Colon (tissue), 2 donors: ENCODE results near the gene DCT.
"Not testable (repeated sequence)": the region's sequence is repeated elsewhere in the genome, so short reads cannot be mapped to it uniquely, and the experiment has no call there.

Experiments used
- FAIRE-seq: peaks from 2 replicates; lab custom pipeline; 2012; peaks lifted over from hg19 to GRCh38; lab: Jason Lieb, UNC
- donor health status: control.
- donor health status: control.

The DCT gene

DNA sequence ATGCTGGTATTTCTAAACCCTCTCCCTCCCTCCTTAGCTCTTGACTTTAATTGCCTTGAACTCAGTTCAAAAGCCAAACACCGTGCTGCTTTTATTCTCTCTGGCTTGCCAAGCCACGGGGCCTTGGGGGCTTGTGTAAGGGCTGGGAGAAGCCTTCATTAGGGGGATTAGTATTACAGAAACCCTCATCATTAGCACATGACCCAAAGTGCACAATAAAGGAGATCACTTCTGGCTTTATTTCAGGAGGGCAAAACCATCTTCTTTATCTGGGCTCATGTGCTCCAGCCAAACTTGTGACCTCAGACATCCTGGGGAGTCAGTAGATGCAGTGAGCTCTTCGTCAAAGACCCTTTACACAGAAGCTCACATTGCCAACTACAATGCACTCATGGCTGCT, at the start of gene DCT:
Gene DCT, minus strand, starts transcription at position 67 of the 400 bp plus-strand sequence. CDS start 427 bp downstream, outside the sequence.
- no peak for FAIRE-seq

GRCh38 chr13:94526956-94527355, 47.5 kb upstream of the DCT start:
- not testable (repeated sequence) for FAIRE-seq

DNA sequence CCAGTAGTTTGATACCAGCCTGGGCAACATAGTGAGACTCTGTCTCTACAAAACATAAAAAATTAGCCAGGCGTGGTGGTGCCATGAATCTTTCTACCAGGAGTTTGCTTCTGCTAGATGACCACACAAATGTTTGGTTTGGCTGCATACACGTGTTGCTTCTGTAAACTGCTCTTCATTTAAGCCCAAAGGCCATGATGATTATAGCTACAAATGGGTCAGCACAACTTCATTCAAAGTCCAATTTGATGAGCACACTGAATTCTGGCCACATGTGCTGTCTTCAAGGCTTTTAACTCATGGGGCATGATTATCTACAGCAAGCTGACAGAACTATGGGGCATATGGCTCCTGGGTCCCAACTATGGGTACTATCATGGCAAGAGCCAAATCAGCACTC, 46.3 kb upstream of the DCT start:
- no peak for FAIRE-seq

GRCh38 chr13:94524407-94524806, 44.9 kb upstream of the DCT start:
- no peak for FAIRE-seq

- no peak for FAIRE-seq
Observed at GRCh38 chr13:94520001-94520400, 40.5 kb upstream of the DCT start.

- no peak for FAIRE-seq
Observed at GRCh38 chr13:94516456-94516855, 37.0 kb upstream of the DCT start.

- no peak for FAIRE-seq
Observed at GRCh38 chr13:94515911-94516310, 36.4 kb upstream of the DCT start.

DNA sequence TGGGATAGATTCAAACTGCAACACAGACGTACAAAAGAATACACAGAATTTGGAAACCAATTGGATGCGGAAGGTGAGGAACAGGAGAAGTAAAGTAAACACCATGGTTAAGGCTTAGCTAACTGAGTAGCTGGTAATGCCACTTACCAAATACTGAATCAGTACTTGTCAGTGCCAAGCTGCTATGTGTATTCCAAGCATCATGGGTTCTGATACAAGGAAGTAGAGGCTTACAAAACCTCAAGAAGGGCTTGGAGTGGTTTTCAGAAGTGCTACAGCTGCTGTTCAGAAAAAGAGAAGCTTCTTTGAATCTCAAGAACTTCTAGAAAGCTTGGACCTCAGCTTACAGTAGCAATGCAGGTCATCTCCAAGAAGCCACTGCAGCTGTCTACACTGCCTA, 35.9 kb upstream of the DCT start:
- no peak for FAIRE-seq

- no peak for FAIRE-seq
Observed at GRCh38 chr13:94513026-94513425, 33.5 kb upstream of the DCT start.

GRCh38 chr13:94505730-94506129, 26.2 kb upstream of the DCT start:
- no peak for FAIRE-seq

DNA sequence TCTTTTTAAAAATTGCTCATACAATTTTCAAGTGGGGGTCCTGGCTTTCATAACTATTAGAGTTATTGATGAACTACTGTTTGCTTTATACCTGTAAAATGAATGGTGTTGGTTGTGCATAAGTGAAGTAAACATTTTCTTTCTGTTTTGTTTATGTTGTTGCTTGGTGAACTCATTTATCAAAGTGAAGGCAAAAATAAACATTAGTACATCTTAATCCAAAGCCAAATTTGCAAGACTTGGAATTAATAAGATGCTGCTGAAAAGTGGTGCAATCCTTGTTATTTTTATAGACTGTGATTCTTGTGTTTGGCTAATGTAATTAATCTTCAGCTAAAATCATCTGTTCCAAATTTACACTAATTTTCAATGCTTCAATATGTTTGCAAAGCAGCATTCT, 24.4 kb upstream of the DCT start:
- no peak for FAIRE-seq

- FAIRE-seq, result not testable (repeated sequence)
Observed at GRCh38 chr13:94498831-94499230, 19.3 kb upstream of the DCT start.

DNA sequence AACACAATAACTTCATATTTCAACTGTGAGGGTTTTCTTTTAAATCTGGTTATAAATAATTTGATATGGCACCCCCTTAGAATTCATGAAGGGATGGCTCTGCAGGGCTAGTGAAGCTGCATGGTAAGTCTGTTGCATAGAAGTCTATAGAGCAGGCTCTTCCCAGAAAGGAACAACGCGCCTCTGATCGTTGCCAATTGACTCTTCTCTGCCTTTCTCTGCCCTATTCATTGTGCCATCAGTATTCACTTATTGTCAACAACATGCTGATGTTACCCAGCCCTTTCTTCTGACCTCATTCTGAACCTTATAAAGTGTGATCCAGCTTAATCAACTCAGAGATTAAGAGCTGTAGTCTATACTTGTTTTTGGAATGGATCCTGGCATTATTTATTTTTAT, 16.3 kb upstream of the DCT start:
- no peak for FAIRE-seq

- FAIRE-seq, result no peak
Observed at GRCh38 chr13:94494026-94494425, 14.5 kb upstream of the DCT start.

GRCh38 chr13:94487043-94487442, 7.6 kb upstream of the DCT start:
- no peak for FAIRE-seq

DNA sequence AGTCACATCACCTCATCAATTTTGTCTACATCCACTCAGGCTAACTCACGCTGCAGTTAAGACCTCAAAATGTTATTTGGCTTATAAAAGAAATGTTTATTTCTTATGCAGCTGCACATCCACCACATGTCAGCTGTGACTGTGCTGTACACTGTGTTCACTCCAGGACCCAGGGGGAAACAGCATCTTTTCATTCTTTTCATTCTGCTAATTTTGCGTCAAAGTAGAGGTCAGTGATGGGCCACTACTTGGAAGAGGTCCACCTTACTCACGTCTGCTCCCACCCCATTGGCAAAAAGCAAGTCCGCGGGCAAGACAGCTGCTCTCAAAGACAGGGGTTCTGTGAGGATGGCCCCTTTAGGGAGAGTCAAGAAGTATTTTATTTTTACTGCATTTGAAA, 4.5 kb upstream of the DCT start:
- FAIRE-seq, result no peak

GRCh38 chr13:94481941-94482340, 2.5 kb upstream of the DCT start:
- no peak for FAIRE-seq

DNA sequence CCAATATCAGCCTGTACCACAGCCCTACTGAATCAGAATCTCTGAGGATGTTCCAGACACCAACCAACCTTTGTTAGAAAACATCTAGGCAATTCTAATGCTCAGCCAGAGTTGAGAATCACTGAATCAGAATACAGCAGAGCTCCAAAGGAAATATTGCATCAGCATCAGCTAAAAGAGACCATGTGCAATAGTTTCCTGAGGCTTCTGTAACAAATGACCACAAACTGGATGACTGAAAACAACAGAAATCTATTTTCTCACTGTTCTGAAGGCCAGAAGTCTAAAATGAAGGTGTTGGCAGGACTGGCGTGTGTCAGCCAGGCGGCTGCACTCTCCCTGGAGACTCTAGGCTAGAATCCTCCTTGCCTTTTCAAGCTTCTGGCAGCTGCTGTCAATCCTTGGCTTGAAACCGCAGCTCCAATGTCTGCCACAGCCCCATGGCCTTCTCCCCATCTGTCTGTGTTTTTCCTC, 1.2 kb upstream of the DCT start:
- FAIRE-seq, result no peak

GRCh38 chr13:94478913-94479312, 569 bp downstream of the DCT start:
- no peak for FAIRE-seq

GRCh38 chr13:94470126-94470525, 9.4 kb downstream of the DCT start:
- no peak for FAIRE-seq

DNA sequence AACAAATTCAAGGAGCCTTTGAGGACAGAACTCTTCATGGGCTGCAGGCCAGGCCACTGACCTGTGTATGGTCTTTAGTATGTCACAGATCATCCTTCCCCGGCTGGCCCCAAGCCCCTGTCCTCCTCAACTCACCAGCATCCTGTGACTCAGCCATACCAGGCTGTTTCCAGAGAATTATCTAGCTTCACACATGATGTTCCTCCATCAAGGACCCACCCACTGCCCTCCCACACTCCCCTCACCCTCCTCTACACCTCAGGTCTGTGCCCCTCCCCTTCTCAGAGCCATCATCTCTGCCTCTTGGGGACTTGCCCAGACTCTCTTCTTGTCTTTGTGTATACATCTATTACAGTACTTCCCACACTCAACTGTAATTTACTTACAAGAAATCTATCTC, 14.7 kb downstream of the DCT start:
- no peak for FAIRE-seq

DNA sequence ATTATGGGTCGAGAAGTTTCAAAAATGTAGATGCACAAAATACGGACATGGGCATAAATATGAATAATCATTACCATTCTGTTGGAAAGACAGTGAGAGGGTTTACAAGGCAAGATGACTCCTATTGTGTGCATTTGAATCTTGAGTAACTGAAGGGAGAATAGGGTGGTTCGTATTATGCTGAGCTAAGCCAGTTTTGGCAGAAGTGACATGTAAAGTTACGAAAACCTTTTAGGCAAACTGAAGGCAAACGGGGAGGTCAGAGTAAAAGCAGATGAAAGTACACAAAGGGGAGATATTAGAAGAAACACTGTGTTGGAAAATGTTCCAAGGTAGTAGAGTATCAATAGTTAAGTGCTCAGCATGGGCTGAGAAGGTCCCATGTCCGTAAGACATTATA, 16.8 kb downstream of the DCT start:
- FAIRE-seq, result no peak

DNA sequence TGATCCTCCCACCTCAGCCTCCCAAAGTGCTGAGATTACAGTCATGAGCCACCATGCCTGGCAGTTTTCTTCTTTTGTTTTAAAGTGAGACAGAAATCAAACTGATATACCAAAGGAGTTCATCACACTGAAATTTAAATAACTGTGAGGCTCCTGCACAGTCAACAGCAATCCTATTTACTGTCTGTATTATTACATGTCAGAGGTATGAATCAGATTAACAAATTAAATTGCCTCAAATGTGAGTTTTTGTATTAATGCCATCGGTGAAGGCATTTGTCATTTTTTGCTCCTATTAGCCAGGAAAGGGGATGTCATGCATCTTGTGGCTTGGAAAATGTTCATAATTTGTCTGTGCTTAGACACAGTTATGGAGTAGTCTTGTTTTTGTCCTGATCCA, 20.4 kb downstream of the DCT start:
- no peak for FAIRE-seq

GRCh38 chr13:94455414-94455813, 24.1 kb downstream of the DCT start:
- no peak for FAIRE-seq

- FAIRE-seq, result no peak
Observed at GRCh38 chr13:94454906-94455305, 24.6 kb downstream of the DCT start.
